Stimulated activated CD8-positive, alpha-beta memory T cell treated with anti-CD3 and anti-CD28 coated beads, Interleukin-12 subunit alpha, Interleukin-12 subunit beta, amount 100 ng/mL, for 1 hour (primary cell): ENCODE measurements around the gene CAPN1.

ENCODE experiments used
- DNase-seq: peaks from one replicate; pipeline ENCODE4 v3.0.0-alpha.2; 2020; ENCODE audit warnings: low read depth

Gene CAPN1

GRCh38 chr11:65260756-65261590 is 79.2 kb downstream of the CAPN1 start:
- DNase-seq = no peak
